ENCODE data around the gene COL2A1.

Gene COL2A1

GRCh38 chr12:48027183-48028002, 23.1 kb upstream of the COL2A1 start:
- TF ChIP-seq JUND (IDR thresholded peaks at IDR 0.05; ENCODE audit: low read depth): no peak
- no peak for DNase-seq (ENCODE audit: low read depth in 1 of 2, low spot score in 1 of 2)
- in situ Hi-C loops (cut with HindIII; ENCODE audit: low pct_unique_long_range_greater_than_20kb, low sequenced_read_pairs): no loop called here

GRCh38 chr12:48026060-48026827, 22.0 kb upstream of the COL2A1 start:
- in situ Hi-C loops (cut with HindIII; ENCODE audit: low pct_unique_long_range_greater_than_20kb, low sequenced_read_pairs): no loop called here
- TF ChIP-seq JUND (IDR thresholded peaks at IDR 0.05; ENCODE audit: low read depth): no peak
- no peak for DNase-seq (ENCODE audit: low read depth in 1 of 2, low spot score in 1 of 2)

GRCh38 chr12:48025281-48025680, 21.0 kb upstream of the COL2A1 start:
- in situ Hi-C loops (cut with HindIII; ENCODE audit: low pct_unique_long_range_greater_than_20kb, low sequenced_read_pairs): no loop called here
- DNase-seq (ENCODE audit: low read depth in 1 of 2, low spot score in 1 of 2): no peak
- no peak for TF ChIP-seq JUND (IDR thresholded peaks at IDR 0.05; ENCODE audit: low read depth)

GRCh38 chr12:48024735-48025134, 20.5 kb upstream of the COL2A1 start:
- DNase-seq (ENCODE audit: low read depth in 1 of 2, low spot score in 1 of 2): no peak
- no peak for TF ChIP-seq JUND (IDR thresholded peaks at IDR 0.05; ENCODE audit: low read depth)
- in situ Hi-C loops (cut with HindIII; ENCODE audit: low pct_unique_long_range_greater_than_20kb, low sequenced_read_pairs): no loop called here

GRCh38 chr12:48023386-48023785, 19.1 kb upstream of the COL2A1 start:
- TF ChIP-seq JUND (IDR thresholded peaks at IDR 0.05; ENCODE audit: low read depth): no peak
- in situ Hi-C loops (cut with HindIII; ENCODE audit: low pct_unique_long_range_greater_than_20kb, low sequenced_read_pairs): no loop called here
- no peak for DNase-seq (ENCODE audit: low read depth in 1 of 2, low spot score in 1 of 2)

- TF ChIP-seq JUND (IDR thresholded peaks at IDR 0.05; ENCODE audit: low read depth): no peak; the same call in 1 of the 2 replicates
- DNase-seq (ENCODE audit: low read depth in 1 of 2, low spot score in 1 of 2): peak; percentile 62 to 98
- in situ Hi-C loops (cut with HindIII; ENCODE audit: low pct_unique_long_range_greater_than_20kb, low sequenced_read_pairs): no loop called here
These were observed 18.6 kb upstream of the COL2A1 start for GRCh38 chr12:48022676-48023385.

- no peak for DNase-seq (ENCODE audit: low read depth in 1 of 2, low spot score in 1 of 2)
- no peak for TF ChIP-seq JUND (IDR thresholded peaks at IDR 0.05; ENCODE audit: low read depth)
- in situ Hi-C loops (cut with HindIII; ENCODE audit: low pct_unique_long_range_greater_than_20kb, low sequenced_read_pairs): no loop called here
These were observed 17.9 kb upstream of the COL2A1 start for GRCh38 chr12:48022180-48022521.

- DNase-seq (ENCODE audit: low read depth in 1 of 2, low spot score in 1 of 2): peak; percentile 72 to 96
- TF ChIP-seq JUND (IDR thresholded peaks at IDR 0.05; ENCODE audit: low read depth): peak; percentile 92
- in situ Hi-C loops (cut with HindIII; ENCODE audit: low pct_unique_long_range_greater_than_20kb, low sequenced_read_pairs): no loop called here
These were observed 17.4 kb upstream of the COL2A1 start for GRCh38 chr12:48021485-48022179.

GRCh38 chr12:48019639-48020265, 15.5 kb upstream of the COL2A1 start:
- DNase-seq (ENCODE audit: low read depth in 1 of 2, low spot score in 1 of 2): no peak
- TF ChIP-seq JUND (IDR thresholded peaks at IDR 0.05; ENCODE audit: low read depth): no peak
- in situ Hi-C loops (cut with HindIII; ENCODE audit: low pct_unique_long_range_greater_than_20kb, low sequenced_read_pairs): no loop called here

- in situ Hi-C loops (cut with HindIII; ENCODE audit: low pct_unique_long_range_greater_than_20kb, low sequenced_read_pairs): no loop called here
- no peak for DNase-seq (ENCODE audit: low read depth in 1 of 2, low spot score in 1 of 2)
- TF ChIP-seq JUND (IDR thresholded peaks at IDR 0.05; ENCODE audit: low read depth): no peak
These were observed 14.3 kb upstream of the COL2A1 start for GRCh38 chr12:48018618-48018995.

GRCh38 chr12:48017921-48018617, 13.8 kb upstream of the COL2A1 start:
- no peak for TF ChIP-seq JUND (IDR thresholded peaks at IDR 0.05; ENCODE audit: low read depth)
- DNase-seq (ENCODE audit: low read depth in 1 of 2, low spot score in 1 of 2): no peak
- in situ Hi-C loops (cut with HindIII; ENCODE audit: low pct_unique_long_range_greater_than_20kb, low sequenced_read_pairs): no loop called here

All from T47D (cell line).